ENCODE results near the gene SLC6A5. TPM values are rescaled to one million over a fixed set of nuclear protein-coding genes. Genes with fewer than 3 reads are reported as not detected.

The SLC6A5 gene
- total RNA-seq, 4 donors from 2014 or later: not detected

DNA sequence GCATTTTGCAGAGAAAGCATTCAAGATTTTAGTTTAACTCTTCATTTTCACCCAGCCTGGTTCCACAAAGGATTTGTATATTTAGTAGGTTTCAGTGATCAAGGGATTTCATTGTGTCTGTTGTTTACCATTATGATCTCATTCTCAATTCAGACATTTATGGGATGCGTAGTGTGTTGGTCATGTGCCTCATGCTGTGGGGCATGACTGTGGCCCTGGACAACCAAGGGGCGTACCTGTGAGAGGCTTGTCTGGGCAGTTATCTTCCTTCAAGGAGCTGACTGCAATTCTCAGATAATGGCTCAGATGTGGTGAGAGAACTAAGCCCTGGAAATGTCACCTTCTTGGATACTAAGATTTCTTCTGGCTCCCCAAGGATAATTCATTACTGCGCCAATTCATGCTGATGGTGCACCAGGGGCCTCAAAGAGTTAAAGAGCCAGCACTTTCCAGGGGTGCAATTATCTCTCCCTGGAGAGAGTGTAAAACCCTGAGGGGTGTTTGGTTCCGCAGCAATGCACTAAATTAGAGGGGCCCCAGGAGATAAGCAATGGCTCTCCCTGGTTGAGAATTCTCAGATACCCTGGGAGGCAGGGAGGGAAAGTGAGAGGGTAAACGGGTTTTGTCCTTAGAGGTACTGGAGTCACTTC is 32.2 kb downstream of the SLC6A5 start:
- H3K9me3 ChIP-seq: no peaks in the 10 kb centered on the region

DNA sequence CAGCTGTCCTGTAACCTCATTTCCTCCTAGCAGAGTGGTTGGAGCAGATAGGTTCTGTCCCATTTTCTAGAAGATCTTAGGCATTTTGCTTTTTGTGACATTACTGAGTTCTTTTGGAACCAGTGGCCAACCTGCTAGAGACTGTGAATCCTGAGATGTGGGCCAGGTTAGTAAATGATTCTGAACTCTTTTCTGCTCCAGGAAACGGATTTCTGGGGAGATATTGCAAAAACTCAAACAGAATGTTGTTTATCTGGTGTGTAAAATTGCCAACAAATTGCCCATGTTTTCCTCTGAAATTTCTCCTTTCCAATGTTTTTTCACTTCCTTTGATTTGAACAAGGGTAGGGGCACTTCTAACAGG is 32.7 kb downstream of the SLC6A5 start:
- H3K27ac ChIP-seq (replicated peaks in 1 of 4): no peak overlapping the region
- intact Hi-C loops (cut with DNase I): no loop called here
- no peak overlapping the region for H3K4me3 ChIP-seq
- 44% methylated on average over 1 of the region's 1 CpG for WGBS
- no peaks in the 10 kb centered on the region for H3K36me3 ChIP-seq
- H3K4me1 ChIP-seq: no peaks in the 10 kb centered on the region
- H3K9me3 ChIP-seq: no peaks in the 10 kb centered on the region
- TF ChIP-seq EP300 (IDR thresholded peaks at IDR 0.05): no peak
- H3K27me3 ChIP-seq: peaks cover 0 to 8% (median 0%) of the 10 kb centered on the region in 4 donors
- no peak for DNase-seq (ENCODE audit: extremely low spot score)

More for the DNA sequence above, 32.2 kb downstream of the SLC6A5 start:
- TF ChIP-seq POLR2AphosphoS5 (IDR thresholded peaks at IDR 0.05) (no peak), EP300 (IDR thresholded peaks at IDR 0.05) (no peak), POLR2A (IDR thresholded peaks at IDR 0.05; ENCODE audit: low read depth) (no peak)
- TF ChIP-seq, protein P1, sequence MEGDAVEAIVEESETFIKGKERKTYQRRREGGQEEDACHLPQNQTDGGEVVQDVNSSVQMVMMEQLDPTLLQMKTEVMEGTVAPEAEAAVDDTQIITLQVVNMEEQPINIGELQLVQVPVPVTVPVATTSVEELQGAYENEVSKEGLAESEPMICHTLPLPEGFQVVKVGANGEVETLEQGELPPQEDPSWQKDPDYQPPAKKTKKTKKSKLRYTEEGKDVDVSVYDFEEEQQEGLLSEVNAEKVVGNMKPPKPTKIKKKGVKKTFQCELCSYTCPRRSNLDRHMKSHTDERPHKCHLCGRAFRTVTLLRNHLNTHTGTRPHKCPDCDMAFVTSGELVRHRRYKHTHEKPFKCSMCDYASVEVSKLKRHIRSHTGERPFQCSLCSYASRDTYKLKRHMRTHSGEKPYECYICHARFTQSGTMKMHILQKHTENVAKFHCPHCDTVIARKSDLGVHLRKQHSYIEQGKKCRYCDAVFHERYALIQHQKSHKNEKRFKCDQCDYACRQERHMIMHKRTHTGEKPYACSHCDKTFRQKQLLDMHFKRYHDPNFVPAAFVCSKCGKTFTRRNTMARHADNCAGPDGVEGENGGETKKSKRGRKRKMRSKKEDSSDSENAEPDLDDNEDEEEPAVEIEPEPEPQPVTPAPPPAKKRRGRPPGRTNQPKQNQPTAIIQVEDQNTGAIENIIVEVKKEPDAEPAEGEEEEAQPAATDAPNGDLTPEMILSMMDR (IDR thresholded peaks at IDR 0.05): no peak
- no peak for DNase-seq (ENCODE audit: extremely low spot score)
- Histone ChIP-seq H3K4me3 (no peak overlapping the region), H3K27ac (replicated peaks in 1 of 4) (no peak overlapping the region), H3K36me3 (no peaks in the 10 kb centered on the region), H3K4me1 (no peaks in the 10 kb centered on the region), H3K27me3 (peaks cover 0 to 4% (median 0%) of the 10 kb centered on the region in 4 donors)
- 76% methylated on average over 5 of the region's 5 CpGs for WGBS
- intact Hi-C loops (cut with DNase I): no loop called here

DNA sequence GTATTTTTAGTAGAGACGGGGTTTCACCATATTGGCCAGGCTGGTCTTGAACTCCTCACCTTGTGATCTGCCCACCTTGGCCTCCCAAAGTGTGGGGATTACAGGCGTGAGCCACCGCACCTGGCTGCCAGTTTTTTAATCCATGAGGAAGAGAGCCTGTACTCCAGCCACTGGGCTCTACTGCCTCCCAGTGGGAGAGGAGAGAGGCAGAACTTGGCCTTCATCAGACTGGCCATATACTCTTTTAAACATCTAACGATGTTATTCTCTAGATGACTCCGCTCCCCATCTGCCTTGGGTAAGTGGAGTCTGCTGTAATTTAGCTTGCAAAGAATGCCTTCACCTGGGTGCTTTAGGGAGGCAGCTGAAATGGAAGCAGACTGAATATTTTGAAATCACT is 34.6 kb downstream of the SLC6A5 start:
- WGBS: 87% methylated on average over 5 of the region's 5 CpGs
- DNase-seq (ENCODE audit: extremely low spot score): no peak
- no peaks in the 10 kb centered on the region for H3K36me3 ChIP-seq
- no peaks in the 10 kb centered on the region for H3K4me1 ChIP-seq
- intact Hi-C loops (cut with DNase I): no loop called here
- no peak overlapping the region for H3K27ac ChIP-seq (replicated peaks in 1 of 4)
- H3K27me3 ChIP-seq: peaks cover 0 to 8% (median 0%) of the 10 kb centered on the region in 4 donors
- no peaks in the 10 kb centered on the region for H3K9me3 ChIP-seq
- no peak overlapping the region for H3K4me3 ChIP-seq
- TF ChIP-seq POLR2A (IDR thresholded peaks at IDR 0.05; ENCODE audit: low read depth) (no peak), EP300 (IDR thresholded peaks at IDR 0.05) (no peak), POLR2AphosphoS5 (IDR thresholded peaks at IDR 0.05) (no peak)
- TF ChIP-seq, protein P1 (IDR thresholded peaks at IDR 0.05): no peak

DNA sequence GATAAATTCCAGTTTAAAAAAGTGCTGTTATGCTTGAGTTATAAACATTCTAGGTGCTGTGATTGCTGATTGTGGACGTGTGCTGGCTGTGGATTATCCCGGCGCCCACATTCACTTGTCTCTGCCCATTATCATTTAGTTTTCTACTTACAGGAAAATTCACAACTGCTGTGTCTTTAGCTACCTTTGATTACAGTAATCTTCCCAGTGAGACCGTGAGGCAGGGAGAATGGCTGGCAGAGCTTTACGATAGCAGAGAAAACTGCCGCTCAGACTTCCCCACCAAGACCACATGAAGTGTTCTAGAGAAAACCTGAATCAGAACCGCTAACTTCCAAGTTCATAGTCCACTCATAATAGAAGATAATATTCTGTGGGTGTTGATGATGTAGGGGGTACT is 35.4 kb downstream of the SLC6A5 start:
- 72% methylated on average over 7 of the region's 7 CpGs for WGBS
- no peaks in the 10 kb centered on the region for H3K4me1 ChIP-seq
- DNase-seq (ENCODE audit: extremely low spot score): no peak
- peaks cover 0 to 8% (median 0%) of the 10 kb centered on the region in 4 donors for H3K27me3 ChIP-seq
- no peaks in the 10 kb centered on the region for H3K9me3 ChIP-seq
- TF ChIP-seq EP300 (IDR thresholded peaks at IDR 0.05) (no peak), POLR2A (IDR thresholded peaks at IDR 0.05; ENCODE audit: low read depth) (no peak), POLR2AphosphoS5 (IDR thresholded peaks at IDR 0.05) (no peak)
- TF ChIP-seq, protein P1 (IDR thresholded peaks at IDR 0.05): no peak
- intact Hi-C loops (cut with DNase I): no loop called here
- no peaks in the 10 kb centered on the region for H3K36me3 ChIP-seq
- H3K4me3 ChIP-seq: no peak overlapping the region
- no peak overlapping the region for H3K27ac ChIP-seq (replicated peaks in 1 of 4)

DNA sequence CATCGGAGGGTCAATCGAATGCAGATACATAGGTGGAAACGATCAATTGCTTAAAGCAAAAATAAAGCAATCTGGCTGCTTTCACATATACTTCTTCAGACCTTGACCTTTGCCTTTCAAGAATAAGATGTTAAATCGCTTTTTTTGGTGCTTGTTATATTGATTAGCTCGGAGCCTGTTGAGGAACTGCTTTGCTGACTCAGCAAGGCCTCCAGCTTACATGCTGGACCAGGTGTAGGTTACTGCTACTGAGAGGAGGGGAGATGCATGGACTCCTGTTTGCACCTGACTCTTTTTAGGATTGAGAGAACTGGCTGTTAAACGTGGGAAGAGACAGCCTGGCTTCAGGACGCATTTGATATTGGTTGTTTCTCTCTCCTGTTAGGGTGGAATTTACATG is 38.7 kb downstream of the SLC6A5 start:
- peaks cover 0 to 8% (median 0%) of the 10 kb centered on the region in 4 donors for H3K27me3 ChIP-seq
- no peak overlapping the region for H3K27ac ChIP-seq (replicated peaks in 1 of 4)
- H3K36me3 ChIP-seq: no peaks in the 10 kb centered on the region
- 86% methylated on average over 7 of the region's 7 CpGs for WGBS
- DNase-seq (ENCODE audit: extremely low spot score): no peak
- H3K4me3 ChIP-seq: no peak overlapping the region
- no peaks in the 10 kb centered on the region for H3K9me3 ChIP-seq
- no peaks in the 10 kb centered on the region for H3K4me1 ChIP-seq
- intact Hi-C loops (cut with DNase I): no loop called here
- no peak for TF ChIP-seq POLR2A (IDR thresholded peaks at IDR 0.05; ENCODE audit: low read depth)
- no peak for TF ChIP-seq EP300 (IDR thresholded peaks at IDR 0.05)
- no peak for TF ChIP-seq POLR2AphosphoS5 (IDR thresholded peaks at IDR 0.05)
- TF ChIP-seq, protein P1 (IDR thresholded peaks at IDR 0.05): no peak
